Heart right ventricle (tissue), 16 donors: Measurements from ENCODE around the gene KLHL29. TPM values are rescaled to one million over a fixed set of nuclear protein-coding genes. Genes with fewer than 3 reads are reported as not detected.

ENCODE experiments used
- ATAC-seq, 8 donors: fragments of 200-7000 bp; cut with Tn5 transposase; one replicate each; pipeline ENCODE4 v1.9.1; 2020; ENCODE audit warnings: mild to moderate bottlenecking in 8 of 8, moderate library complexity in 8 of 8, moderate number of reproducible peaks in 1 of 8
- DNase-seq, 2 donors: peaks; one replicate each; pipeline ENCODE4 v3.0.0-alpha.2; 2020
- H3K27ac ChIP-seq, 10 donors: fragments of 200-600 bp; sonication (generic) in 2 of 10; one replicate each; pipeline versions ENCODE4 v1.5.0 to v1.8.0; 2020 to 2022; ENCODE audit warnings: mild to moderate bottlenecking in 3 of 10
- H3K27me3 ChIP-seq, 7 donors: fragments of 200-600 bp; one replicate each; pipeline ENCODE4 v1.8.0; 2021 to 2022; ENCODE audit warnings: mild to moderate bottlenecking in 2 of 7
- H3K36me3 ChIP-seq, 9 donors: fragments of 200-600 bp; sonication (generic) in 1 of 9; one replicate each; pipeline versions ENCODE4 v1.5.0 to v1.8.0; 2020 to 2022; ENCODE audit warnings: mild to moderate bottlenecking in 2 of 9
- H3K4me1 ChIP-seq, 9 donors: fragments of 200-600 bp; sonication (generic) in 1 of 9; one replicate each; pipeline versions ENCODE4 v1.5.0 to v1.8.0; 2020 to 2022; ENCODE audit warnings: mild to moderate bottlenecking in 4 of 9
- H3K4me3 ChIP-seq, 10 donors: fragments of 200-600 bp; sonication (generic) in 2 of 10; one replicate each; pipeline versions ENCODE4 v1.5.0 to v1.8.0; 2020 to 2022; ENCODE audit warnings: mild to moderate bottlenecking in 7 of 10, moderate library complexity in 2 of 10
- H3K9me3 ChIP-seq, 11 donors: fragments of 200-600 bp in 10 of 11; sonication (generic) in 2 of 11; one replicate each; pipeline versions ENCODE4 v1.5.0 to v1.8.0; 2013 to 2022; ENCODE audit warnings: mild to moderate bottlenecking in 2 of 11, control low read depth in 1 of 11, moderate library complexity in 1 of 11
- CTCF ChIP-seq, 9 donors: fragments of 200-600 bp; sonication (generic) in 2 of 9; IDR thresholded peaks; one replicate each; pipeline versions ENCODE4 v1.5.0 to v1.8.0; 2021 to 2022; ENCODE audit warnings: antibody characterized with exemption in 9 of 9, mild to moderate bottlenecking in 5 of 9, moderate library complexity in 1 of 9
- whole genome bisulfite sequencing, 2 donors: extraction: QIAGEN DNeasy Blood & Tissue Kit; methylation state at CpG; one replicate each; pipeline ENCODE4 v1.1.7; 2013; ENCODE audit warnings: inconsistent platforms in 1 of 2; 5-methylcytosine and 5-hydroxymethylcytosine counted together
- intact Hi-C, 10 donors: fragments of 100-400 bp; cut with DNase I; formaldehyde crosslinking; loops; one replicate each; pipeline versions ENCODE4 v1.11.1 to v1.14.2; 2022
- polyA plus RNA-seq, 2 donors: library from polyadenylated mRNA; stranded (reverse); fragments of 200-250 nt; gene quantifications; one replicate each; pipeline ENCODE4 v1.2.3, GENCODE V29; 2013
- total RNA-seq, 10 donors: library from RNA; stranded (reverse); fragmentation: NEBNext Ultra II Directional in 3 of 10; extraction: Animal tissue kit (Norgen Biotek cat#: 25700) in 3 of 10; gene quantifications; one replicate each; pipeline versions ENCODE4 v1.2.1 to v1.2.4, GENCODE V29; 2021 to 2023
- donor health status: Arrhythmogenic right ventricular cardiomyopathy.
- donor health status: ischemic (EF 13 %, LVEDD 7.1; RV severe dilation, severe dysfunction).
- donor health status: healthy with polysubstance abuse.
- donor health status: DM: no; HTN: yes; CAD: no.
- donor health status: DM: no; HTN: no; CAD: no.
- donor health status: ischemic (EF 25% LVEDD 6.9; RV normal size, moderate dysfunction).
- donor health status: ischemic (EF 25% LVEDD 5.7; RV mildly dilated, moderate dysfunction).
- donor health status: healthy.
- donor health status: DM: yes; HTN: yes; CAD: no.
- donor health status: Ischemic cardiomyopathy.
- donor health status: ischemic (EF 35%, LVEDD 5.7; RV mildly dilated, moderate dysfunction).
- donor health status: nonischemic (EF 11% LVEDD 7.7; RV severe dilation, severe dysfunction).
- donor health status: DM: yes; HTN: yes; CAD: no.
- donor health status: PGD.
- donor health status: ischemic (EF 29% LVEDD 5.4; RV normal size, mild dysfunction).
- donor health status: nonischemic (EF 23%, LVEDD 6.1; RV moderate dilation, normal function).

Gene KLHL29
- total and polyA plus RNA-seq, 12 donors: 0.71 to 1.5 (median 1.0) TPM

GRCh38 chr2:23664066-23664788 is 279.2 kb downstream of the KLHL29 start:
- peaks cover 0 to 24% (median 9%) of the 10 kb centered on the region in 9 donors for H3K4me1 ChIP-seq
- peaks cover 0 to 15% (median 0%) of the 10 kb centered on the region in 7 donors for H3K27me3 ChIP-seq
- no peak for DNase-seq
- H3K36me3 ChIP-seq: no peaks in the 10 kb centered on the region
- TF ChIP-seq CTCF (IDR thresholded peaks at IDR 0.05): no peak
- no peaks in the 10 kb centered on the region for H3K9me3 ChIP-seq
- H3K27ac ChIP-seq: no peak overlapping the region
- 74 to 76% methylated on average over 9 of the region's 9 CpGs for WGBS, 2 donors
- no peak overlapping the region for H3K4me3 ChIP-seq
- peak in 1 of 8 donors; percentile 41 for ATAC-seq
- intact Hi-C loops: no loop called here

GRCh38 chr2:23666241-23666979 is 281.4 kb downstream of the KLHL29 start:
- TF ChIP-seq CTCF (IDR thresholded peaks at IDR 0.05): no peak
- DNase-seq (no peak), ATAC-seq (no peak)
- intact Hi-C loops: no loop called here
- Histone ChIP-seq H3K9me3 (no peaks in the 10 kb centered on the region), H3K36me3 (no peaks in the 10 kb centered on the region), H3K27me3 (peaks cover 0 to 15% (median 0%) of the 10 kb centered on the region in 7 donors), H3K27ac (no peak overlapping the region), H3K4me3 (no peak overlapping the region), H3K4me1 (peaks cover 9 to 36% (median 22%) of the 10 kb centered on the region in 9 donors)
- 92 to 93% methylated on average over 12 of the region's 12 CpGs for WGBS, 2 donors

- ATAC-seq (no peak), DNase-seq (no peak)
- TF ChIP-seq CTCF (IDR thresholded peaks at IDR 0.05): no peak
- H3K36me3 ChIP-seq: no peaks in the 10 kb centered on the region
- no peak overlapping the region for H3K27ac ChIP-seq
- H3K4me1 ChIP-seq: peaks cover 9 to 36% (median 22%) of the 10 kb centered on the region in 9 donors
- H3K27me3 ChIP-seq: peaks cover 0 to 15% (median 0%) of the 10 kb centered on the region in 7 donors
- no peaks in the 10 kb centered on the region for H3K9me3 ChIP-seq
- no peak overlapping the region for H3K4me3 ChIP-seq
- WGBS, 2 donors: 94 to 97% methylated on average over 7 of the region's 7 CpGs
- intact Hi-C loops: no loop called here
Observed at GRCh38 chr2:23666980-23667357, 282.0 kb downstream of the KLHL29 start.

- intact Hi-C loops: no loop called here
- no peaks in the 10 kb centered on the region for H3K9me3 ChIP-seq
- no peaks in the 10 kb centered on the region for H3K36me3 ChIP-seq
- no peak for ATAC-seq
- H3K4me3 ChIP-seq: no peak overlapping the region
- 83 to 87% methylated on average over 11 to 12 of the region's 12 CpGs for WGBS, 2 donors
- peak overlapping the region in 3 of 10 donors; percentile 39 to 48 (median 44) for H3K27ac ChIP-seq
- no peak for TF ChIP-seq CTCF (IDR thresholded peaks at IDR 0.05)
- no peak for DNase-seq
- peaks cover 0 to 7% (median 0%) of the 10 kb centered on the region in 7 donors for H3K27me3 ChIP-seq
- H3K4me1 ChIP-seq: peaks cover 7 to 27% (median 18%) of the 10 kb centered on the region in 9 donors
Observed at GRCh38 chr2:23668756-23669304, 283.9 kb downstream of the KLHL29 start.
